Gastroesophageal sphincter (tissue), 4 donors: ENCODE results near the gene LRRTM4. TPM values are rescaled to one million over a fixed set of nuclear protein-coding genes. Genes with fewer than 3 reads are reported as not detected.

Experiments
- ATAC-seq: fragments of 150-250 bp; one replicate; pipeline ENCODE4 v1.9.1; 2016; ENCODE audit warnings: mild to moderate bottlenecking, moderate library complexity
- H3K27ac ChIP-seq, 4 donors: fragments of 200-600 bp; sonication (generic) in 3 of 4; 1 replicate in 3 of 4; 2 replicates in 1 of 4; pipeline ENCODE4 v1.5.1; 2016 to 2019
- H3K27me3 ChIP-seq: fragments of 200-600 bp; sonication (generic); one replicate; pipeline ENCODE4 v1.5.1; 2019
- H3K36me3 ChIP-seq, 2 donors: fragments of 200-600 bp; sonication (generic); one replicate each; pipeline ENCODE4 v1.5.1; 2019; ENCODE audit warnings: control low read depth in 1 of 2
- H3K4me1 ChIP-seq, 3 donors: fragments of 200-600 bp; sonication (generic); 1 replicate in 2 of 3; 2 replicates in 1 of 3; pipeline ENCODE4 v1.5.1; 2016 to 2019; ENCODE audit warnings: control low read depth in 2 of 3
- H3K4me3 ChIP-seq, 2 donors: fragments of 200-600 bp; sonication (generic); one replicate each; pipeline ENCODE4 v1.5.1; 2019; ENCODE audit warnings: mild to moderate bottlenecking in 1 of 2, moderate library complexity in 1 of 2
- H3K9me3 ChIP-seq, 3 donors: fragments of 200-600 bp; sonication (generic); one replicate each; pipeline ENCODE4 v1.5.1; 2017 to 2019; ENCODE audit warnings: control low read depth in 2 of 3
- CTCF ChIP-seq, 4 experiments: fragments of 200-600 bp in 2 of 4; fragments of 450-650 bp in 2 of 4; sonication (generic) in 1 of 4; IDR thresholded peaks; one replicate each; pipeline ENCODE4 v1.5.1; 2017 to 2019; ENCODE audit warnings: antibody characterized with exemption in 4 of 4, mild to moderate bottlenecking in 2 of 4, moderate library complexity in 2 of 4
- EP300 ChIP-seq: sonication (generic); formaldehyde crosslinking; IDR thresholded peaks from one replicate; pipeline ENCODE4 v1.6.1; 2017; ENCODE audit warnings: antibody characterized with exemption, mild to moderate bottlenecking
- POLR2A ChIP-seq, 2 donors: fragments of 450-650 bp; IDR thresholded peaks; one replicate each; pipeline ENCODE4 v1.6.1; 2017; ENCODE audit warnings: antibody characterized with exemption in 2 of 2, mild to moderate bottlenecking in 2 of 2, moderate library complexity in 1 of 2
- POLR2AphosphoS5 ChIP-seq: sonication (generic); formaldehyde crosslinking; IDR thresholded peaks from one replicate; pipeline ENCODE4 v1.6.1; 2017; ENCODE audit warnings: antibody characterized with exemption
- WGBS, 2 donors: methylation state at CpG; one replicate each; pipeline ENCODE4 v1.1.5; 2018; ENCODE audit warnings: low coverage in 1 of 2; 5-methylcytosine and 5-hydroxymethylcytosine counted together
- total RNA-seq, 4 donors: library from RNA; depleted of rRNA; stranded (reverse); fragments of >200 nt; gene quantifications; one replicate each; pipeline ENCODE4 v1.1.0, GENCODE V29; 2016

LRRTM4 gene
- total RNA-seq, 4 donors from 2014 or later: 0.12 to 0.30 (median 0.27) TPM; not detected in 1

DNA sequence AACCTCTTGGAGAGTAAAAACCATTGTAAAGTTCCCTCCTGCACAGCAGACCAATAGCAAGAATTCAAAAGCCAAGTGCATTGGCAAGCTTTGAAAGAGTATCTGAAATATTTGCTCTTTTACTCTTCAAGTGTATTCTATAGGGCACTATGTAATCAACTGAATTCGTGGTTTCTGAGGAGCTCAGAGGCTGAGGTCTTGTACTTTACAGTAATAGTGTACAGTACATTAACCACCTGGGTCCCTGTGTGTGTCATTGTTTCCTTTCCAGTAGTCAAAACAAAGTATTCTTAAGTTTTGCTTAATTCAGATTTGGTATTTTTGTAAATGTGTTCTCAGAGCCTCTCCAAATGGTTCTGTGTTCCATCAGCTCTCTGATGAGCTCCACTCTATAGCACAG, 769.7 kb downstream of the LRRTM4 start:
- TF ChIP-seq POLR2AphosphoS5: no peak
- TF ChIP-seq CTCF (IDR thresholded peaks at IDR 0.05): no peak
- no peak for TF ChIP-seq POLR2A (IDR thresholded peaks at IDR 0.05)
- no peak for TF ChIP-seq EP300
- no peaks in the 10 kb centered on the region for H3K27me3 ChIP-seq
- H3K36me3 ChIP-seq: no peaks in the 10 kb centered on the region
- H3K9me3 ChIP-seq: no peaks in the 10 kb centered on the region
- H3K4me1 ChIP-seq: no peaks in the 10 kb centered on the region
- no peak for ATAC-seq
- no peak overlapping the region for H3K4me3 ChIP-seq
- WGBS, 2 donors: 10 to 29% methylated on average over 1 of the region's 1 CpG
- H3K27ac ChIP-seq: no peak overlapping the region

DNA sequence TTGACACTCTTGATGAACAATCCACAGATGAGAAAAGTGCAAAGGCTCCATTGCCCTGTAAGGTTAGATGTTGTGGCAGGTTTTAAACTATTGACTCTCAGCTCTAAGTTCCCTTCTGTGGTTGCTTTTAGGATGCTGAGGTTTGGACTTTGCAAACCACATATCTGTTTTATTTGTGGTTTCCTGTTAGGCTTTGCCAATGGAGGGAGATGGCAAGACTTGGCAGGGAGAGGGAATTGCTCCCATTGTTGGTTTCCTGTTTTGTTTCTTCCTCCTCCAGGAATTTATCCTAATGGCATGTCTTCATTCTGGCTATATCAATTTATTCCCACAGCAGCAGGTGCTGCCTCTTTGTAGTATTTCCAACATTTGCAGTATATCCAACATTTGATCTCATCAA, 772.3 kb downstream of the LRRTM4 start:
- Histone ChIP-seq H3K9me3 (no peaks in the 10 kb centered on the region), H3K36me3 (no peaks in the 10 kb centered on the region), H3K4me1 (no peaks in the 10 kb centered on the region), H3K27me3 (no peaks in the 10 kb centered on the region), H3K4me3 (no peak overlapping the region), H3K27ac (no peak overlapping the region)
- TF ChIP-seq EP300 (no peak), POLR2AphosphoS5 (no peak), CTCF (IDR thresholded peaks at IDR 0.05) (no peak), POLR2A (IDR thresholded peaks at IDR 0.05) (no peak)
- no peak for ATAC-seq

DNA sequence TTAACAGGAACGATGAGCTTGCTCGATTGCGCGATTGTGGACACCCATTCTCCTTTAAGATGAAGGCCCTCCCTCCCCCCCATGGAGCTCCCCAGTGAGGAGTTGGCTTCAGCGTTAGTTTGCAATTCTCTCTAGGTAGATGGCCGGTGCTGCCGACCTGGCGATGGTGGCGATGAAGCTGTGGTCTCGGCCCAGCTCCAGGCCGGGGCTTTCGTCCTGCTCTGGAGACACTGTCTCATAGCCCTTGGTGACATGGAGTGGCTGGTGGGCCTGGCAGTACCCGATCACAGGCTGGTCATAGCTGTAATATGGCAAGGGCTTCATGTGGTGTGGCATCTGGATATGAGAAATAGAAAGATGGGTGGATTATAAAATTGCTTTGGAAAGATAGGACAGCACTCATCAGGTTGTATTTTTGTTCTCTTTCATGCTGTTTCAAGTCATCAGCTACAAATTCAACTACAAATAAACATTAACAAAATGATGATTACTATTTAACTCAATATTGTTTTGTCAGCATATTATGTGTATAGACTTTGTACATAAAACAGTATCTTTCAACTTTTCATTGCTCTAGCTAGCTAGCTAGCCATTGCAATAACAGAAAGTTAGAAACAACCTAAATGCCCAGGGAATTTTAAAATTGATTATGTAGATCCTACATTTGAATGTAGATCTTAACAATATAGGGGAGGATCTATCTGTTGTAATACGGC, 773.4 kb downstream of the LRRTM4 start:
- no peak for TF ChIP-seq POLR2A (IDR thresholded peaks at IDR 0.05)
- no peak for TF ChIP-seq EP300
- no peak for TF ChIP-seq CTCF (IDR thresholded peaks at IDR 0.05)
- TF ChIP-seq POLR2AphosphoS5: no peak
- ATAC-seq: no peak

DNA sequence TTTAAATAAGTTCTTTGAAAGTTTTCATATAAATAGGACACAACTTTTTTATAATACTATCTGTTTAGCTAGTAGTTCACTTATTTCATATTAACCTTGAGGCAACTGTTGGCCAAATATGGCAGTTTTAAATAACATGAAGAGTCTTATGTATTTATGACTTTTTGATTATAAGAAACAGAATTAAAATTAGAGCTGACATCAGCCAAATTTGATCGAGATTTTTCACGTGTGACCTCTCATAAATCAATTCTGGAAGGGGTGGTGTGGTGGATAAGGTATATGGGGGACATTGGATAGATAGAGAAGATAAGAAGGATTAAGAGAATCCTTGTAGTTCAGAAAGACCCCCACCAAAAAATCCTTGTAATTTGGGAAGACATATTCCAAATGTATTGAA, 776.6 kb downstream of the LRRTM4 start:
- no peaks in the 10 kb centered on the region for H3K36me3 ChIP-seq
- H3K9me3 ChIP-seq: no peaks in the 10 kb centered on the region
- no peak for ATAC-seq
- H3K27ac ChIP-seq: no peak overlapping the region
- no peaks in the 10 kb centered on the region for H3K4me1 ChIP-seq
- TF ChIP-seq POLR2A (IDR thresholded peaks at IDR 0.05) (no peak), CTCF (IDR thresholded peaks at IDR 0.05) (no peak), EP300 (no peak), POLR2AphosphoS5 (no peak)
- H3K4me3 ChIP-seq: no peak overlapping the region
- H3K27me3 ChIP-seq: no peaks in the 10 kb centered on the region
- WGBS, 2 donors: 93 to 94% methylated on average over 2 of the region's 2 CpGs

More for the DNA sequence above, 773.4 kb downstream of the LRRTM4 start:
- H3K36me3 ChIP-seq: no peaks in the 10 kb centered on the region
- 92 to 97% methylated on average over 5 to 9 of the region's 14 CpGs for WGBS, 2 donors
- no peaks in the 10 kb centered on the region for H3K9me3 ChIP-seq
- no peaks in the 10 kb centered on the region for H3K27me3 ChIP-seq
- no peak overlapping the region for H3K4me3 ChIP-seq
- no peaks in the 10 kb centered on the region for H3K4me1 ChIP-seq
- H3K27ac ChIP-seq: no peak overlapping the region

- Histone ChIP-seq H3K4me3 (no peak overlapping the region), H3K4me1 (no peaks in the 10 kb centered on the region), H3K9me3 (no peaks in the 10 kb centered on the region), H3K36me3 (no peaks in the 10 kb centered on the region), H3K27me3 (no peaks in the 10 kb centered on the region), H3K27ac (no peak overlapping the region)
- ATAC-seq: no peak
- TF ChIP-seq POLR2AphosphoS5: no peak
- no peak for TF ChIP-seq EP300
- no peak for TF ChIP-seq CTCF (IDR thresholded peaks at IDR 0.05)
- TF ChIP-seq POLR2A (IDR thresholded peaks at IDR 0.05): no peak
- WGBS, 2 donors: 71% methylated on average over 1 of the region's 1 CpG; no CpG with 5 or more reads in 1 of the 2 donors
Observed at GRCh38 chr2:76737607-76738006, 784.6 kb downstream of the LRRTM4 start.
